NT2/D1 (cell line): ENCODE measurements around the gene S1PR4.

Experiments used
- SUZ12 ChIP-seq: IDR thresholded peaks from 2 replicates; pipeline ENCODE4 v1.6.1; 2011; ENCODE audit not compliant: insufficient read length, insufficient read depth; ENCODE audit errors: extremely low read depth
- YY1 ChIP-seq: IDR thresholded peaks from 2 replicates; pipeline ENCODE4 v1.6.1; 2011; ENCODE audit not compliant: insufficient read length, insufficient read depth
- ZNF274 ChIP-seq: IDR thresholded peaks from 2 replicates; pipeline ENCODE4 v1.6.1; 2011; ENCODE audit warnings: mild to moderate bottlenecking, low read depth, low read length

DNA sequence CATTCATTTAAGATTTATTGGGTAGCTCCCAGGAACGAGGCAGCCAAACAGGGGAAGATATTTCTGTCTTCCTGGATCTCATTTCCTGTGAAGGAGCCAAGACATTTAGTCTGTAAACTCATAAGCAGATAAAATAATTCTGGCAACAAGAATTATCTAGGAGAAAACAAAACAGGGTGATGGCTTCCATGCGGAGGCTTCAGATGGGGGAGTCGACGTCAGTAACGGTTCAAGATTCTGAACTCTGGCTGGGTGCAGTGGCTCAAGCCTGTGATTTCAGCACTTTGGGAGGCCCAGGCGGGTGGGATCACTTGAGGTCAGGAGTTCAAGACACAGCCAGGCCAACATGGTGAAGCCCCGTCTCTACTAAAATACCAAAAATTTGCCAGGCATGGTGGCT is 41.5 kb upstream of the S1PR4 start:
- TF ChIP-seq YY1 (no peak), ZNF274 (no peak), SUZ12 (no peak)
